Muscle layer of duodenum (tissue), 2 donors: ENCODE data around the gene ERI2.

Experiments used
- H3K27ac ChIP-seq: one replicate; pipeline ENCODE4 v1.7.0; 2013; ENCODE audit warnings: mild to moderate bottlenecking, low read length
- H3K27me3 ChIP-seq: one replicate; pipeline ENCODE4 v1.7.0; 2013; ENCODE audit warnings: low read depth, mild to moderate bottlenecking, control low read depth, low read length
- H3K36me3 ChIP-seq, 2 donors: one replicate each; pipeline ENCODE4 v1.7.0; 2013; ENCODE audit warnings: low read length in 2 of 2, control low read depth in 1 of 2, mild to moderate bottlenecking in 1 of 2; ENCODE audit not compliant: insufficient read depth in 2 of 2, control insufficient read depth in 1 of 2
- H3K4me1 ChIP-seq, 2 donors: one replicate each; pipeline ENCODE4 v1.7.0; 2013; ENCODE audit warnings: low read length in 2 of 2, mild to moderate bottlenecking in 2 of 2, control low read depth in 1 of 2, moderate library complexity in 1 of 2; ENCODE audit not compliant: insufficient read depth in 2 of 2, control insufficient read depth in 1 of 2
- H3K4me3 ChIP-seq, 2 donors: one replicate each; pipeline ENCODE4 v1.7.0; 2013; ENCODE audit warnings: low read length in 2 of 2, low read depth in 1 of 2, mild to moderate bottlenecking in 1 of 2
- H3K9me3 ChIP-seq, 2 donors: one replicate each; pipeline ENCODE4 v1.7.0; 2013; ENCODE audit warnings: low read length in 2 of 2, control low read depth in 1 of 2, mild to moderate bottlenecking in 1 of 2; ENCODE audit not compliant: control insufficient read depth in 1 of 2
- donor health status: healthy.

ERI2 gene

DNA sequence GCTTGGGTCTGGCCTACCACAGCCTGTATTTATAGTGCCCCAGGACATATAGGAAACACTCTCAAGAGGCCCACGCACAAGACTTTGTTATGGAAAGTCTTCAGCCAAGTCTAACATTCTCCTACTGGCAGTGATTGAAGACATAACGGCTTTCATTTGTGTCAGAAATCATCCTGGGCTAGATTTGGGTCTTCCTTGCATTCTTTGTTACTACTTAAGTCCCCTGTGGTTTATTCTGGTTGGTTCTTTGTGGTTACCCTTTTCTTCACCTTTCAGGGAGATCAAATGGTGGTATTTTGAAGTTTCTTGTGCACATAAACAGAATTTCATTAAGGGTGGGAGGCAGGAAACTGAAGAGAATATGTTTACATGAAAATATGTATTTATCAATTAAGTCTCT is 37.8 kb upstream of the ERI2 start:
- Histone ChIP-seq H3K9me3 (no peaks in the 10 kb centered on the region), H3K36me3 (no peaks in the 10 kb centered on the region), H3K27ac (no peak overlapping the region), H3K27me3 (no peaks in the 10 kb centered on the region), H3K4me3 (no peak overlapping the region), H3K4me1 (no peaks in the 10 kb centered on the region)

DNA sequence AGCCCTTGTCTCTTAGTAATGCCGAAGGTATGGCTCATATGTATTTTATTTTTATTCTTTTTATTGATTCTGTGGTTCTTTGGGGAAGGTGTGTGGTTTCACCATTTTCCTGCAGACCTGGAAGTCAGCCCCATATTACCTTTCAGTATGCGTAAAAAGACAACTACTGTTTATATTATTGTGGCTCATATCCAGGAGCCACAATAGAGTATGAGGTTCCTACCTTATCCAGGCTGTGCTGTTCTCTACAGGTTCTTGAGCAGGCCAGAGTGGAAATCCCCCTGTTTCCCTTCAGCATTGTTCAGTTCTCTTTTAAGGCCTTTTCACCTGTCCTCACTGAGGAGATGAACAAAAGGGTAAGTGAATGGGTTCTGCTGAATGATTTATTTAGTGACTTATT is 33.2 kb upstream of the ERI2 start:
- H3K4me3 ChIP-seq = no peak overlapping the region
- H3K36me3 ChIP-seq = peaks cover 0 to 4% of the 10 kb centered on the region in 2 donors
- no peak overlapping the region for H3K27ac ChIP-seq
- H3K9me3 ChIP-seq = peaks cover 3 to 5% of the 10 kb centered on the region in 2 donors
- H3K27me3 ChIP-seq = no peaks in the 10 kb centered on the region
- H3K4me1 ChIP-seq = no peaks in the 10 kb centered on the region

DNA sequence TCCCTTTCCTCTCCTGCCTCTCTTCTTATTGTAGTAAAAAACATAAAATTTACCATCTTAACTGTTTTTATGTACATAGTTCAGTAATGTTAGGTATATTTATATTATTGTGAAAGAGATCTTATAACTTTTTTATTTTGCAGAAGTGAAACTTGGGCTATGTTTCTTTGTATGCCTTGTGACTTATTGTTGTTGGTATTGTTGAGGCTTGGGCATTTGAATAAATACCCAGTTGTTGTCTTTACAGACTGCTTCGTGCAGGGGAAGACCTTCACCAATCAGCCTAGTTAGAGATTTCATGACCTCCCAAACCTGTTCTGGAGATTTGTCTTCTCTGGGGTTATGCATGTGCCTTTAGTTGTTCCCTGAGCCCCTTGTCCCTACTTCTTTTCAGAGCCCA is 32.0 kb upstream of the ERI2 start:
- H3K36me3 ChIP-seq = peaks cover 0 to 4% of the 10 kb centered on the region in 2 donors
- no peak overlapping the region for H3K27ac ChIP-seq
- H3K9me3 ChIP-seq = peaks cover 3 to 5% of the 10 kb centered on the region in 2 donors
- H3K4me1 ChIP-seq = no peaks in the 10 kb centered on the region
- H3K27me3 ChIP-seq = no peaks in the 10 kb centered on the region
- no peak overlapping the region for H3K4me3 ChIP-seq

DNA sequence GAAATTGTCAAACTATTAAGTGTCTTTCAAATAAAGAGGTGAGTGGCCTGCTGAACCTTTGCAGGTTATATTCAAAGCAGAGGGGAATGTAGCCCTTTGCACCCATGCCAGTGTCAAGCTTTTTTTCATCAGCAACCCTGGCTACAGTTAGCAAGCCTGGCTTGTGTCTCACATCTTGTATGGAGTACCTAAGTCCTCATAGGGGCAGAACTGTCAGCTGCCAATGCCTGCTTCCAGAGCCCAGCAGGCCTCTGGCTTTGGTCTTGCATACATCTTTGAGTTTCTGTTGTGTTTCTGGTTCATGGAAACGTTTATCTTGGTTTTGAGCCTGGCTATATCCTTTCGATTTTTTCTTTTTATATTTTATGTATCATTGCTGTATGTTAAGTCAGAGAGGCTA is 26.8 kb upstream of the ERI2 start:
- Histone ChIP-seq H3K27ac (no peak overlapping the region), H3K36me3 (peaks cover 0 to 7% of the 10 kb centered on the region in 2 donors), H3K4me3 (no peak overlapping the region), H3K9me3 (peaks cover 3 to 5% of the 10 kb centered on the region in 2 donors), H3K27me3 (no peaks in the 10 kb centered on the region), H3K4me1 (no peaks in the 10 kb centered on the region)

DNA sequence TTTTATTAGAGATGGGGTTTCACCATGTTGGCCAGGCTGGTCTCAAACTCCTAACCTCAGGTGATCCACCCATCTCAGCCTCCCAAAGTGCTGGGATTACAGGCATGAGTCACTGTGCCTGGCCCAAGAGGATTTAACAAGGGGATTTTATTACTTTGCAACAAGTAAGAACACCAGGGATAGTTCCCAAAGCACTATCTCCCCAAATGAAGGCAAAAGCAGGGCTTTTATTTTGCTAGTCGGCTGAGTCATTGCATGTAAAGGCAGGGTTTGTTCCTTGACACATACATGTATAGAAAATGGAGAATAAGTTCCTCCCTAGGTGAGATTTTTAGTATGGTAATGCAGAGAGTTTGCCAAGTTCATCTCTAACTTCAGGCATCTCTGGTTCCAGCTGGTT is 24.1 kb upstream of the ERI2 start:
- Histone ChIP-seq H3K27ac (no peak overlapping the region), H3K36me3 (peaks cover 0 to 19% of the 10 kb centered on the region in 2 donors), H3K9me3 (no peaks in the 10 kb centered on the region), H3K4me1 (no peaks in the 10 kb centered on the region), H3K27me3 (no peaks in the 10 kb centered on the region), H3K4me3 (no peak overlapping the region)

DNA sequence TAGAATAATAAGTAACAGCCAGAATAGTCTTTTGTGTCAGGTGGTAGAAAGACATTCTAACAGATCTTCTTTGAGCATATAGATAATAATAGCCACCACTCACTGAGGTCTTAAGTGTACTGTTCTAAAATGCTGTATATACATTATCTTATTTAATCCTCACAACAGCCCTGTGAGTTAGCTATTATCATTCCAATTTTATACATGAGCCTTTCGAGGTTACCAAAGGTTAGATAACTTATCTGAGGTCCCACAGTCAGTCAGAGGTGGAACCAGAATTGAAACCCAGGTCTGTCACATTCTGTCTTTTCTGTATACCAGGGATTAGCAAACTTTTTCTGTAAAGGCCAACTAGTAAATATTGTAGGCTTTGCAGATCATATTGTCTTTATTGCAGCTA is 23.3 kb upstream of the ERI2 start:
- no peak overlapping the region for H3K4me3 ChIP-seq
- H3K36me3 ChIP-seq = peaks cover 0 to 15% of the 10 kb centered on the region in 2 donors
- H3K9me3 ChIP-seq = no peaks in the 10 kb centered on the region
- no peaks in the 10 kb centered on the region for H3K27me3 ChIP-seq
- no peaks in the 10 kb centered on the region for H3K4me1 ChIP-seq
- no peak overlapping the region for H3K27ac ChIP-seq

DNA sequence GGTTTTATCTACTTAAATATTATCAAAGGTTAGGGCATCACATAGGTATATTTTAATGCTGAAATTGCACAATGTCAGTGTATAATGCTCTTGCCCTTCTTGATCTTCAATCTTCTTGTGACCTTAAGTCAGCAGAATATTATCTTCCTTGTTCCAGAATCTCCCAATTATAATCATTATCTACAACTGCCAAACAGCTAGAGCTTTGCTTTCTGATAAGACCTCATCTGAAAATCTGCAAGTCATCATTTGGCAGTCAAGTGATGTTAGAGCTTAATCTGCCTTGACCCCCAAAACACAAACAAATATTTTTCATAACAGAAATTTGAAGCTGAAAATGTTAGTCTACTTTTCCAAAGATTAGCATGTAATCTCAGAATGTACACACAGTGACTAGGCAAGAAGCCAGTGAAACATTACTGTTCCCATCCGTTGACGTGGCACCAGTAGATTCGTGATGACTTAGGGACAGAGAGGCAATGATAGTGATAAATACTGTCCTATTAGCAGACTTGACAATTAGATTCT is 19.8 kb upstream of the ERI2 start:
- Histone ChIP-seq H3K4me3 (no peak overlapping the region), H3K4me1 (no peaks in the 10 kb centered on the region), H3K27ac (no peak overlapping the region), H3K36me3 (peaks cover 0 to 24% of the 10 kb centered on the region in 2 donors), H3K9me3 (no peaks in the 10 kb centered on the region), H3K27me3 (no peaks in the 10 kb centered on the region)

DNA sequence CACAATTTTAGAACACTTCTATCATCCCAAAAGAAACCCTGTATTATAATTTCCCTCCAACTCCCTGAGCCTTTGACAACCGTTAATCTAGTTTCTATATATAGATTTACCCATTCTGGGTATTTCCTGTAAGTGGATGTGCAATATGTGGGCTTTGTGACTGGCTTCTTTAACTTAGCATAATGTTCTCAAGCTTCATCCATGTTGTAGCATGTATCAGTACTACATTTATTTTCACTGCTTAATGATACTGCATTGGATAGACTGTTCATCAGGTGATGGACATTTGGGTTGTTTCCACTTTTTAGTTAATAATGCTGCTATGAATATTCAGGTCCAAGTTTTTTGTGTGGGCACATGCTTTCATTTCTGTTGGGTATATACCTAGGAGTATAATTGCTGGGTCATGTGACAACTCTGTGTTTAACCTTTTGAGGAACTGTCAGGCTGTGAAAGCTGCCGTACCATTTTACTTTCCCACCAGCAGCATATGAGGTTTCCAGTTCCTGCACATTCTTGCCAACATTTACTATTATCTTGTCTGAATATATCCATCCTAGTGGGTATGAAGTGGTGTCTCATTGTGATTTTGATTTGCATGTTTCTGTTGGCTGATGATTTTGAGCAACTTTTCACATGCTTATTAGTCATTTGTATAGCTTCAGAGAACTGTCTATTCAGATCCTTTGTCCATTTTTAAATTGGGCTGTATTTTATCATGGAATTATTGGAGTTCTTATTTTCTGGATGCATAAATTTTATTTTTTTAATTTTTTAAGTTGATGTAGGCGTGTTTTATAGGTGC is 16.5 kb upstream of the ERI2 start:
- H3K4me1 ChIP-seq = no peaks in the 10 kb centered on the region
- H3K4me3 ChIP-seq = no peak overlapping the region
- peaks cover 0 to 20% of the 10 kb centered on the region in 2 donors for H3K36me3 ChIP-seq
- no peak overlapping the region for H3K27ac ChIP-seq
- H3K9me3 ChIP-seq = no peaks in the 10 kb centered on the region
- no peaks in the 10 kb centered on the region for H3K27me3 ChIP-seq

DNA sequence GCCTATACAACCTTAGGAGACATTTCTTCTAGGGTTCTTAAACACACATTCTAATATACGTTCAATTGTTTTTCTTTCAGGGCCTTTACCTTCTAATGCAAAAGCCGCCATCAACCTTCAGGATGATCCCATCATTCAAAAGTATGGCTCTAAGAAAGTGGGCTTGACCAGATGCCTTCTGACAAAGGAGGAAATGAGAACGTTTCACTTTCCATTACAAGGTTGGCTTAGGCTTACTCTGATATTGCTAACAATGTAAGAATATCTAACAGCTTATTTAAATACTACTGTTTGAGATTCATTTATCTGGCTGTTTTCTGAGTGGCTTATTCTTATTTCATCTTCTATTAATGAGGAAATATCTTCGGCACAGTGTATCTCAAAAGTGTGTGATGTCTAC is 15.4 kb upstream of the ERI2 start:
- peaks cover 0 to 20% of the 10 kb centered on the region in 2 donors for H3K36me3 ChIP-seq
- H3K27ac ChIP-seq = no peak overlapping the region

DNA sequence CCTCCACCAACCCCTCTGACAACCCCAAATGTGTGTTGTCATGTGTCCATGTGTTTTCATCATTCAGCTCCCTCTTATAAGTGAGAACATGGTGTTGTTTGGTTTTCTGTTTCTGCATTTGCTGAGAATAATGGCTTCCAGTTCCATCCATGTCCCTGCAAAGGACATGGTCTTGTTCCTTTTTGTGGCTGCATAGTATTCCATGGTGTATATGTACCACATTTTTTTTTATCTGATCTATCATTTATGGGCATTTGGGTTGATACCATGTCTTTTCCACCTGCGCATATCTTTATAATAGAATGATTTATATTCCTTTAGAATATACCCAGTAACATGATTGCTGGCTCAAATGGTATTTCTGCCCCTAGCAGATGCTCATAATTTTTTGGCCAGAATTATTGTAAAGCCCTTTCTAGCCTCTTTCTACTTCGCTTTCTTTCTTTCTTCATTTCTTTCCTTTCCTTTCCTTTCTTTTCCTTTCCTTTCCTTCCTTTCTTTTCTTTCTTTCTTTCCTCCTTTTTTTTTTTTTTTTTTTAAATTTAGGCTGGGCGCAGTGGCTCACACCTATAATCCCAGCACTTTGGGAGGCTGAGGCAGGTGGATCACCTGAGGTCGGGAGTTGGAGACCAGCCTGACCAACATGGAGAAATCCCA is 12.8 kb upstream of the ERI2 start:
- H3K4me1 ChIP-seq = no peaks in the 10 kb centered on the region
- H3K36me3 ChIP-seq = peaks cover 0 to 18% of the 10 kb centered on the region in 2 donors
- H3K4me3 ChIP-seq = no peak overlapping the region
- no peaks in the 10 kb centered on the region for H3K27me3 ChIP-seq
- no peaks in the 10 kb centered on the region for H3K9me3 ChIP-seq
- H3K27ac ChIP-seq = no peak overlapping the region

More for the DNA sequence above, 15.4 kb upstream of the ERI2 start:
- no peaks in the 10 kb centered on the region for H3K27me3 ChIP-seq
- no peaks in the 10 kb centered on the region for H3K9me3 ChIP-seq
- no peaks in the 10 kb centered on the region for H3K4me1 ChIP-seq
- no peak overlapping the region for H3K4me3 ChIP-seq

DNA sequence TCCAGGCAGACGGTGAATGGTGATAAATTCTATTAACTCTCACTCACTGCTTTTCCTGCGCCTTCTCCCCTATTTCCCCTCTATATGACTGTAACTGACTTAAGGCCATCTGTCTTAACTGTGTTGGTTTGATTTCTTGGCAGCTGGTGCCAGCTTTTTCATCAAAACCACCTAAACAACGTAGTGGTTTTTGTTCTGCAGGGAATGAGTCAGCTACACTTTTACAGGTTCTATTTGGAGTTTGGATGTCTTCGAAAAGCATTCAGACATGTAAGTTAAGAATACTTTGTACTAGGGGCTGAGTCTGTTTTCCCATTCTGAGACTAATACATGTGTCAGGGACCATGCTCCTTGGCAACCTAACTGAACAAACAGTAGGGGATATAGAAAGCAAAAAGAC is 8.5 kb upstream of the ERI2 start:
- Histone ChIP-seq H3K36me3 (peaks cover 0 to 8% of the 10 kb centered on the region in 2 donors), H3K4me1 (no peaks in the 10 kb centered on the region), H3K9me3 (no peaks in the 10 kb centered on the region), H3K27me3 (no peaks in the 10 kb centered on the region), H3K4me3 (no peak overlapping the region), H3K27ac (no peak overlapping the region)
